DMS53 (cell line): ENCODE measurements around the gene PLSCR4.
"Not testable (repeated sequence)": the region's sequence is repeated elsewhere in the genome, so short reads cannot be mapped to it uniquely, and the experiment has no call there.

ENCODE experiments used
- DNase-seq: peaks from one replicate; lab custom pipeline; 2025; lab: John Stamatoyannopoulos, UW

Gene PLSCR4, protein sequence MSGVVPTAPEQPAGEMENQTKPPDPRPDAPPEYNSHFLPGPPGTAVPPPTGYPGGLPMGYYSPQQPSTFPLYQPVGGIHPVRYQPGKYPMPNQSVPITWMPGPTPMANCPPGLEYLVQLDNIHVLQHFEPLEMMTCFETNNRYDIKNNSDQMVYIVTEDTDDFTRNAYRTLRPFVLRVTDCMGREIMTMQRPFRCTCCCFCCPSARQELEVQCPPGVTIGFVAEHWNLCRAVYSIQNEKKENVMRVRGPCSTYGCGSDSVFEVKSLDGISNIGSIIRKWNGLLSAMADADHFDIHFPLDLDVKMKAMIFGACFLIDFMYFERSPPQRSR

GRCh38 chr3:146250449-146251382 is at the start of gene PLSCR4:
TSS of gene PLSCR4 (minus strand) at chr3:146251105. CDS start at chr3:146222071, 29,034 bp downstream.
- DNase-seq, result peak; percentile 69

DNA sequence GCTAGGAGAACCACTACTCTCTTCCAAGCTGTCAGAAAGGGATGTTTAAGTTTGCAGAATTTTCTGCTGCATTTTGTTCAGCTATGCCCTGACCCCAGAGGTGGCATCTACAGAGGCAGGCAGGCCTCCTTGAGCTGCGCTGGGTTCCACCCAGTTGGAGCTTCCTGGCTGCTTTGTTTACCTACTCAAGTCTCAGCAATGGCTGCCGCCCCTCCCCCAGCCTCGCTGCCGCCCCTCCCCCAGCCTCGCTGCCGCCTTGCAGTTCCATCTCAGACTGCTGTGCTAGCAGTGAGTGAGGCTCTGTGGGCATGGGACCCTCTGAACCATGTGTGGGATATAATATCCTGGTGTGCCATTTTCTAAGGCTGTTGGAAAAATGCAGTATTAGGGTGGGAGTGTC is 42.5 kb upstream of the PLSCR4 start:
- not testable (repeated sequence) for DNase-seq

GRCh38 chr3:146283781-146284445 is 33.0 kb upstream of the PLSCR4 start:
- no peak for DNase-seq

DNA sequence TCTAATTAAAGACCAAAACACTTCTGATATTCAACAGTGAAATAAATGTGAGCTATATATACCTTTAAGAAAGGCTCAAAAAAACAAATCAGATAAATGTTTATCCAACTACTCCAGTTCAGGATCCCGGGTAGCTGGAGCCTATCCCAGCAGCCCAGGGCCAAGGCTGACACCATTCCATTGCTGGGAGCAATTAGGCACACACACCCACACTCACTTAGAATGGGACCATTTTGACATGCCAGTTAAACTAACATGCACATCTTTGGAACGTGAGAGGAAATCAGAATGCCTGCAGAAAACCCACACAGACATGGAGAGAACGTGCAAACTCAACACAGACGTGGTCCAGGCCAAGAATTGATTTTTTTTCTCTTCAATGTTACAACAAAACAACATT is 30.0 kb upstream of the PLSCR4 start:
- no peak for DNase-seq

GRCh38 chr3:146279951-146280350 is 29.0 kb upstream of the PLSCR4 start:
- DNase-seq, result no peak

DNA sequence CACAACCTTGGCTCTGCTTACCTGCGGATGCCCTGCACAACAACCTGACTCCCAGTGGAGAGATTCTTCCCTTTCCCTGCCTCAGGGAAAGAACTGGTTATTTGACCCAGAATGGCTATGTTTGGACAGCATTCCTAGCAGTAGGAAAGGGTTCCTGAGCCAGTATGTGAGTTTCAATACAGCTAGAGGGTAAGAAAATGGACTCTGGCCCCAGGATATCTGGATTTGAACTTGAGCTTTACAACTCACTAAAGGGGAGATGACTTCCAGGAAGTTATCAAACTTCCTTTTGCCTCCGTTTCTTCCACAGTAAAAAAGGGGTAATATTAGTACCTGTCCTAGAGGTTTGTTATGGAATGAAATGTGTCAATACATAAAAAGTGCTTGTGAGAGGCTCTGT is 28.1 kb upstream of the PLSCR4 start:
- DNase-seq, result no peak

DNA sequence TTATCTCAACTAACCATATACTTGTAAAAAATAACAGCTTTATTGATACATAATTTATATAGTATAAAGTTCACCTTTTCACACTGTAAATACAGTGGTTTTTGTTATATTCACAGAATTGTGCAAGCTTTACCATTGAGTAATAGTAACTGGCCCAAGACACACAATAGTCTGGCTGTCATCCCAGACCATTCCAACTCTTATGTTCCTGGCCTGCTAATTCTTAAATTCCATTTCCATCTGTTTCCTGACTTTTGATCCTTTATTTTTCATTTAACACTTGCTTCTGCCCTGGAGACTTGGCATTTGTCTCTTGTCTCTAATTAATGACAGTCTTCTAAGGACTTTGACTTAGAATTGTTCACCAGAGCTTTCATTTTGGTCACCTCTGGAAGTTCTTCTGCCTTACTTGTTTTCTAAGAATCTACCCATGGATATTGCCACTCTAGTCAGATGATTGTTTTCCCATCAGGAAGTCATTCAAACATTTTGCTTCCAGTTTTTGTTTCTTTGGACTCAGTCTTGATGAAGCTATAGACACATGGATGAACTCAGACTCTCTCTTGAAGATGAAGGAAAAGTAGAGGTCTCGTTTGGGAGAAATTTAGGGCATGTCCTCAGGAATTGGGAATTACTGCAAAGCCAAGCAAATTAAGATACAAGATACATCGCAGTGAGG is 27.2 kb upstream of the PLSCR4 start:
- DNase-seq, result no peak

- no peak for DNase-seq
Measured at GRCh38 chr3:146275476-146275875, 24.6 kb upstream of the PLSCR4 start.

GRCh38 chr3:146274833-146275232 is 23.9 kb upstream of the PLSCR4 start:
- DNase-seq, result no peak

- DNase-seq, result no peak
Measured at GRCh38 chr3:146273721-146274407, 23.0 kb upstream of the PLSCR4 start.

DNA sequence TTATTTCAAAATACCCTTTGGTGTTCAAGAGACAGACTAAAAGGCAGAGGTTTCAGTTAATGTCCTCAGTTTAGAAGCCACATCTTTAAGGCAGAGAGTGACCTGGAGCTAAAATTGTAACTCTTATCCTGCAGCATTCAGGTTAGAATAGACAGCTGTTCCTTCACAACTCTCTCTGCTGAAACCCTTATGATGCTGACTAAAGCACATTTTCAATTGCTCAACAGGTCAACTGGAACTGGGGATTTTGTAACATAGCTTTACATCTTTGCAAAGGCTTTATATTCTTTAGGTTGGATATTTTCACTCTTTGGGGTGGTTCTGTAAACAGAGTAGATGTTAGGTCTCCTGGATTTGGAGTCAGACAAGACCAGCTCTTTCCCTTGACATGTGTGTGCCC is 20.3 kb upstream of the PLSCR4 start:
- DNase-seq, result no peak

DNA sequence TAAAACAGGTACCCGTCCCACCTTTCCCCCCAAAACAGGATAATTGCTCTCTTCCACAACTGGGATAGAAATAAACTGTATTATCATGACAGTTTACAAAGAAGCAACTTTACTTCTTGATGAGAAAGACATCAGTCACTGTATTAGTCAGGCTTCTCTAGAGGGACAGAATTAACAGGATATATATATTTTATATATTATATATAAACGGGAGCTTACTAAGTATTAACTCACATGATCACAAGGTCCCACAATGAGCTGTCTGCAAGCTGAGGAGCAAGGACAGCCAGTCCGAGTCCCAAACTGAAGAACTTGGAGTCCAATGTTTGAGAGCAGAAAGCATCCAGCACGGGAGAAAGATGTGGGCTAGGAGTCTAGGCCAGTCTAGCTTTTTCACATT is 18.4 kb upstream of the PLSCR4 start:
- no peak for DNase-seq

- DNase-seq, result no peak
Measured at GRCh38 chr3:146268535-146269219, 17.8 kb upstream of the PLSCR4 start.

DNA sequence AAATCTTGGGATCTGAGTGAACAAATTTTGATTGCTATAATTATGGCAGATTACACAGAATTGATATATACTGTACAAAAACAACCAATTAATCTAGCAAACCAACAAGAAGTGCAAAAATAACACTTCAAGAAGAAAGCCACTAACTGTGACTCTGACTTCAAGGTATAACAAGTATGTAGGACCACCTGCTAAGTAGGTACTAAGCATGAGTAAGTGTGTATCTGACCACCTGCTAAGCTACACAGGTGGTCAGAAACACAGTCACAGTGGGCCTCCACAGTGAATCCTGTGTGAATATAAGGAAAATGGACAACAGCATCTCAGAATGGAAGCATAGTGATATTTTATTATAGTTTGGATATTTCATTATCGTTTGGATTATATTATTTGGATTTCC is 14.8 kb upstream of the PLSCR4 start:
- DNase-seq, result no peak

DNA sequence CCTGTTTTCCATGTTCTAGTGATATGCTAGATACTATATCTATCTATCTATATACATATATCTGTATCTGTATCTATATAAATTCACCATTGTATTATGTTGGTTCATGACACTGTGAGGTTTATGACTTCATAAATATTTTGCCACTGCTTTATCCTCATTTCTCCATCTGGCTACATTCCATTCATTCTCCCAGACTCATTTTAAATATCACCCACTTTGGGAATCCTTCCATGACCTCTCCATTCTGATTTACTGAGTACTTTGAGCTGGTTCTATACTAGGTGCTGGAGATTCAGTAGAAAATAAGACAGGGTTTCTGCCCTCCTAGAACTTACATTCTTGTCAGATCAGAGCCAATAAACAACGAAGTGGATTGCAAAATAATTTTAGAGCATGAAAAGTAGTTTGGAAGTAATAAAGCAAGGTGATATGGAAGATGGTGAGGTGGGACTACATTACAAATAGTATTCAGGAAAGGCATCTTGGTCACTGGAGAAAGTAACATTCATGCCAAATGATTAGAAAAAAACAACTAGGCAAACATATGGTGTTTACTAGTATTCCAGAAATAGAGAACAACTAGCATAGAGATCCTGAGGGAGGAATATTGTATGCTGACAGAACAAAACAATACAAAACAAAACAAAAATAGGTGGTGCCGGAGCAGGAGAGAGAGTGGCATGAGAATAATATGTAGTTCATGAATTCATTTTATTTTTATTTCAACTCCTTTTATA is 11.6 kb upstream of the PLSCR4 start:
- DNase-seq, result no peak

GRCh38 chr3:146259880-146260589 is 9.1 kb upstream of the PLSCR4 start:
- DNase-seq, result no peak

GRCh38 chr3:146256851-146257486 is 6.1 kb upstream of the PLSCR4 start:
- DNase-seq, result no peak

DNA sequence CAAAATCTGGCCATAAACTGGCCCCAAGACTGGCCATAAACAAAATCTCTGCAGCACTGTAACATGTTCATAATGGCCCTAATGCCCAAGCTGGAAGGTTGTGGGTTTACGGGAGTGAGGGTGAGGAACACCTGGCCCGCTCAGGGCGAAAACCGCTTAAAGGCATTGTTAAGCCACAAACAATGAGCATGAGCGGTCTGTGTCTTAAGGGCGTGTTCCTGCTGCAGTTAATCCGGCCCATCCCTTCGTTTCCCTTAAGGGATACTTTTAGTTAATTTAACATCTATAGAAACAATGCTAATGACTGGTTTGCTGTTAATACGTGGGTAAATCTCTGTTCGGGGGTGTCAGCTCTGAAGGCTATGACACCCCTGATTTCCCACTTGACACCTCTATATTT is 1.5 kb upstream of the PLSCR4 start:
- not testable (repeated sequence) for DNase-seq

DNA sequence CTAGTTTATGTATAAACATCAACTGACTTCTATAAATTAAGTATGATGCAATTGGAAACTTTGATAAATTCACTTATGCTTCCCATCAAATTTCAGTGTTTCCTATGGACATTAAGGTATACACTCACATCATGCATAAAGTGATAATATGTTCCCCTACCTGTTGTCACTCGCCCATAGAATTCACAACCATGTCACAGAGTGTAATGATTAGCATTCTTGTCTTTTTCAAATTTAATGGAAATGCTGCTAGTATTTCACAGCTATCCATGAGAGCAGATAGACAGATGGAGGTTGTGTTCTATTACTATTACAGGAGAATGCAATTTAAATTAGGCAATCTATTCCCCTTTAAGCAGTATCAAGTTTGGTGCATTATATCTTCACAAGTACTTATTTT is 984 bp downstream of the PLSCR4 start:
- DNase-seq, result no peak
